Inflammatory macrophage treated with lipopolysaccharide for 4 hours (primary cell): ENCODE results near the gene ATF3.

ENCODE experiments used
- DNase-seq: peaks from one replicate; pipeline ENCODE4 v3.0.0-alpha.2; 2020

The ATF3 gene

GRCh38 chr1:212609701-212610574 lies 1.4 kb downstream of the ATF3 start:
- DNase-seq = peak; percentile 42

DNA sequence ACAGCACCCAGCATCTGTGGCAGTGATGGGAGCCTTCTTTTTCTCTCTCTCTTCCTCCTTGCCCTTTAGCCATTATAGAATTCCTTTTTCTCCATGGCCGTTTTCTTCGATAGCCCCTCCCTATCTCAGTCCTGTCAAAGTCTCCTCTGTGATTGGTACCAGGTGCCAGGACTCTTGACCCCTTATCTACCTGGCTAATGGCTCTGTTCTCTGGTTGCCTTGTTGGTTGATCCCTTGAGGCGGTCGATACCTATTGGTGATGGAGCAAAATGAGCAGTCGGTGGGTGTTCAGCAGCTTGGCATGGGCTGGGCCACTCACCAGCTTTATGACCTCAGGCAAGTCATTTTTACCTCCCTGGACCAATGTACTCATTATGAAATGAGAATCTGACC lies 2.0 kb downstream of the ATF3 start:
- no peak for DNase-seq

- peak; percentile 52 for DNase-seq
Observed at GRCh38 chr1:212611000-212611948, 2.7 kb downstream of the ATF3 start.

- no peak for DNase-seq
Observed at GRCh38 chr1:212612041-212612961, 3.7 kb downstream of the ATF3 start.

GRCh38 chr1:212613440-212614335 lies 5.1 kb downstream of the ATF3 start:
- DNase-seq = no peak

- peak; percentile 70 for DNase-seq
Observed at GRCh38 chr1:212614453-212615200, 6.1 kb downstream of the ATF3 start.

- no peak for DNase-seq
Observed at GRCh38 chr1:212615201-212615470, 6.6 kb downstream of the ATF3 start.

DNA sequence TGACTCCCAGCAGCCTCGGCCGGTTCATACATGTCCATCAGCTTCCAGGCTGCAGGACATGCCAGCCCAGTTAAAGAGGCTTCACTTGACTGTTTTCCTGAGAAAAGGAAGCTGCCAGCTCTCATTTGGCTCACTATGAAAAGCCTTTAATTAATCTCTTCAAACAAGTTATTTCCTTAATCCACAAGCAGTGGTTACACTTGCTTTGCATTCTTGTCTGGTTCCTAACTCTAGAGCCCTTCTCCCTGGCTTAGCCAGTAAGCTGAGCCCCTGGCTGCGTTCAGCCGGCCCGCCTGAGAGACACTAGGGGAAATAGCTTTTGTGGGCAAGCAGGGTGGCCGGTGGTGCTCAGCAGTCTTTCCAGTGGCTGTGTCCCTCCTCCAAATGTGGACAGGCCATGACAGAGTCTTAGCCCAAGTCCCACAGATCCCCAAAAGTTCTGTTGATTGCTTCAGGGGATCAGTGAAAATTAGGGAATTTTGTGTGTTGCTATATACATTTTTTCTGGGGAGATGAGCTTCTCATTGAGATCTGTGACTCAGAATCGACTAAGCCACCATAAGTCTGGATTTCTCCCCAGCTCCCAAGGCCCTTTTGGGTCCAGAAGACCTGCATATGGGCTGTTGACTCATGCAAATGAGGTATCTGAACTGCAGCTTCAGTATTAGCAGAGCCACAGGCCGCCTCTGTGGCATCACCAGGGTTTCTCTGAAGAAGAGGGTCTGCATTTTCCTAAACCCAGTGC lies 10.1 kb downstream of the ATF3 start:
- no peak for DNase-seq

DNA sequence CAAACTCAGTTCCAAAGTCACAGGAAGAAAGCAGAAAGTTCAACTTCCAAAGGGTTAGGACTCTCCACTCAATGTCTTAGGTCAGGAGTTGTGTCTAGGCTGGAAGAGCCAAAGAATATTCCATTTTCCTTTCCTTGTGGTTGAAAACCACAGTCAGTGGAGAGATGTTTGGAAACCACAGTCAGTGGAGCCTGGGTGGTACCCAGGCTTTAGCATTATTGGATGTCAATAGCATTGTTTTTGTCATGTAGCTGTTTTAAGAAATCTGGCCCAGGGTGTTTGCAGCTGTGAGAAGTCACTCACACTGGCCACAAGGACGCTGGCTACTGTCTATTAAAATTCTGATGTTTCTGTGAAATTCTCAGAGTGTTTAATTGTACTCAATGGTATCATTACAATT lies 11.7 kb downstream of the ATF3 start:
- DNase-seq = no peak

DNA sequence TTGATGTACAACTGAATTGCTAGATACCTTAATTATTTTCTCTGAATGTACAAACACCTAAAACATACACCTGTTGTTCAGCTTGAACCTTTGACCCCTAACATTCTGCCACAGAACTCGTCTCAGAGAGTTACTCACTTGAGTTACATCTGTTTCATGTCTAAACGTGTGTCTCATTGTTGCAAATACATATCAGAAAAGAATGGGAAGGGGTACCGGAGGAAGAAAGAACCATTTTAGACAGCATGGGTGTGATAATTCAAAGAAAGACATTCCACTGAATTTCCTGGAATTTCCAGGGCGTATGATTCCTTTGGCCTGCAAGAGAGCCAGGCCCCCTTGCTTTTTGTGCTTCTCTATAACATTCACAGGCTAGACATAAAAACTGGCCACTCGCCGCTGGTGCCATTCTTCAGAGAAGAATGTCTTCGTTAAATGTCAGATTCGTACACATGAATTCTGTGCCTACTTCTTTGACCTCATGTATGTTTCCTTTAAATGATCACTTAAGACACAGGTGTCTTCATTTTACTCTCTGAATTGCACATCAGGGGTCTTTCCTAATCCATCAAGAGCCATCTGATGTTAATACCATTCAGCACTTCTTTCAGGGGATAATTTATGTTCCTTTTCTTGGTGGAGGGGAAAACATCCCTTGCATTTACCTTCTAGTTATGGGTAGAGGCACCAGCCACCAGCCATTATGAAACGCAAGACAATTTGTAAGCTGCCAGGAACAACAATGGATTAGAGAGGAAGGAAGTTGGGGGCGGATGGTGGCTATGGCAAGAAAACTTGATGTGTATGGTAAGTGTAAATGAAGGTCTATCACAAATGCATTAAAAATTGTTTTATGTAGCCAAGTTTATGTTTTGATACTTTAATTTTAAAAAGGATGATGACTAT lies 12.7 kb downstream of the ATF3 start:
- DNase-seq = no peak

- DNase-seq = no peak
Observed at GRCh38 chr1:212621949-212622305, 13.4 kb downstream of the ATF3 start.

GRCh38 chr1:212622467-212622866 lies 13.9 kb downstream of the ATF3 start:
- no peak for DNase-seq

- DNase-seq = no peak
Observed at GRCh38 chr1:212622906-212623305, 14.3 kb downstream of the ATF3 start.

DNA sequence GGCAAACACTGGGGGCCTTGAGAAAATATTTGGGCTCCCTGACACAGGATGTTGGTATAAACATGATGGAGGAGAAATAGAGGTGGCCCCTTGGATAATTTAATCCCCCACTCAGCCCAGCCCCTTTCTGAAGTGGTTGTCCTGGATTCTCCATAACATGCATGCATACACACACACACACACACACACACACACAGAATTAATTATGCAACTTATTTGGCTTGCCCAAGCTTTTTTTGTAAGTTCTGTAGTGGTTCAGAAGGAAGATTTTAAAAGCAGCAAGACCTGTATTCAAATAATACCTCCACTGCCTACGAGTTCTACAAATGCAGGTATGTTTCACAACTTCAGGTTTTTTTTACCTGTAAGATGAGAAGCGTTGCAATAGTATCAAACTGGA lies 15.0 kb downstream of the ATF3 start:
- peak; percentile 41 for DNase-seq

GRCh38 chr1:212624976-212625501 lies 16.5 kb downstream of the ATF3 start:
- DNase-seq = no peak

DNA sequence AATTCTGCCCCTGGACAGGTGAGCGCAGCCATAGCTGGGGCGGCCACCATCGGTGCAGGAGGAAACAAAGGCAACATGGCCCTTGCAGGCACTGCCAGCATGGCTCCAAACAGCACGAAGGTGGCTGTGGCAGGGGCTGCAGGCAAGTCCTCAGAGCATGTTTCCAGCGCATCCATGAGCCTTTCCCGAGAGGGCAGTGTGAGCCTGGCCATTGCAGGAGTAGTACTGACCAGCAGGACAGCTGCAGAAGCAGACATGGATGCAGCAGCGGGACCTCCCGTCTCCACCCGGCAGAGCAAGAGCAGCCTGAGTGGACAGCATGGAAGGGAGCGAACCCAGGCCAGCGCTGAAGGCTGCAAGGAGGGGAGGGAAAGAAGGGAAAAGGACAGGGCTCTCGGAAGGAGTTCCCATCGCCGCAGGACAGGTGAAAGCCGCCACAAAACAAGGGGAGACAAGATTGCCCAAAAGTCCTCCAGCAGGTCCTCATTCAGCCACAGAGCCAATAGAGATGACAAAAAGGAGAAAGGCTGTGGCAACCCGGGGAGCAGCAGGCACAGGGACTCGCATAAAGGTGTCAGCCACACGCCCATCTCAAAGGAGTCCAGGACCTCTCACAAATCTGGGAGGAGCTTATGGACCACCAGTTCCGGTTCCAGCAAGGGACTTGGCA lies 17.4 kb downstream of the ATF3 start:
- DNase-seq = no peak

- no peak for DNase-seq
Observed at GRCh38 chr1:212628046-212628445, 19.5 kb downstream of the ATF3 start.

DNA sequence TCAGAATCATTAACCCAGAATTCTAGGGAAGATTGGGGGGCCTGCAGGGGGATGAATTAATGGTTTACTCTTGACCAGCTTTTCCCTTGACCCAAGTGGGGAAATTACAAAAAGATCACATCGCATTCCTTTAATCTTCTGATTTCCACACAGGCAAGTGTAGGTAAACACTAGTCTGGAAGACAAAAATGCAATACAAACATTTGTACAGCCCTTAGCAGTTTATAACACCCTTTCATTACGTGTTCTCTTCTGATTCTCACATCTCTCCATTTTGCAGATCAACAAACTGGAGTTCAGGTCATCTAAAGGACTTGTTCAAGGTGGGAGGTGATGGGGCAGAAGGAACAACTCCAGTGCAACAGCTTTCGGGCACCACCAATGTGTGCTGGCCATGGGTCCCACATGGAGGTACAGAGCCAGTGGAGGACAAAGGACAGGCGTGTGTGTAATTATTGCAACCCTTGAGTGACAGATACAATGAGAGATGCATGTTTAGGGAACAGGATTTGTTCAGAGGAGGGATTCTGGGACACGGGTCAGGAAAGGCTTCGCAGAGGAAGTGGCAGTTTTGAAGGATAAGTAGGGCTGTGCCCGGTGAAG lies 20.4 kb downstream of the ATF3 start:
- DNase-seq = no peak
